NB4 (cell line): ENCODE results near the gene CDKL4.

Experiments used
- DNase-seq: peaks from one replicate; pipeline ENCODE4 v3.0.0; 2010; ENCODE audit warnings: low read depth
- H3K4me3 ChIP-seq: one replicate; pipeline ENCODE4 v1.5.1; 2011; ENCODE audit warnings: mild to moderate bottlenecking, low read depth, low read length, moderate library complexity
- MYC ChIP-seq: IDR thresholded peaks from 2 replicates; pipeline ENCODE4 v1.6.1; 2011; ENCODE audit warnings: low read depth, low read length
- POLR2A ChIP-seq: IDR thresholded peaks from 2 replicates; pipeline ENCODE4 v1.6.1; 2011; ENCODE audit warnings: mild to moderate bottlenecking; ENCODE audit not compliant: insufficient read length; ENCODE audit errors: extremely low read depth
- TF ChIP-seq, protein P1 (sequence below): IDR thresholded peaks from one replicate; pipeline ENCODE4 v1.5.1; 2012; ENCODE audit warnings: low read depth, low read length
- TF ChIP-seq, protein P2 (sequence below): IDR thresholded peaks from 2 replicates; pipeline ENCODE4 v1.6.1; 2011; ENCODE audit warnings: low read depth, low read length

CDKL4 gene

DNA sequence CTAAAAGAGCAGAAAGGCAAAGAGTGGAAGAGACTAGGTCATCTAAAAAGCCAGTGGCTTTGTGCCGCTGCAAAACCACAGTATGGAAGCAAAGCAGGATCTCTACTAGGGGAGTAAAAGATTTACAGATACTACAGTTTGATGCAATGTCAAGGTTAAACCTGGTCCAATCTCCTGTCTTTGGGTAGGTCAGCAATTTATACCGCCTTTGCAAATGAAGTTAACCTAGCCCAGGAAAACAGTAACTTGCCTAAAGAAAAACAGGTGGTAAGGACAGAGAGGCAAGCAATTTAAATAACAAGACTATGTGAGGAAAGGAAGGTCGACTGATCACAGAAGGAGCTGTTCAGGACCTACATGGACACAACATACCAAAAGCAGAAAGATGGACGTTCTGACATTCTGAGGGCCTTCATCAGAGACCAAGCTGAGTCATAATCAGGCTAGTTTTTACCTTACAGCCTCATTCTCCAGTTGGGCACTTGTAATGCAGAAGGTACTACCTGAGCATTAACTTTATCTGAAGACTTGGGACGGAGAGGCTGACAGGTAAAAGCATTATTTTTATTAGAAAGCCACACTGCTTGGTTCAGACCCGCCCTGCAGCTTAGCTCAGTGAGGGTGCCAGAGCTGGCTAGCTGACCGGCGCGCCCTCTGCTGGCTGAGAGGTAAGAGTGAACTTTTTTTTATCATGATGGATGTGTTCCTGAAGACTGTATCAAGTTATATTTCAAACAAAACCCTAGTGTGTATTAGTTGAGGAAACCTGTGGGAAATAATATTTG lies 15.9 kb downstream of the CDKL4 start:
- H3K4me3 ChIP-seq: no peak overlapping the region
- no peak for TF ChIP-seq MYC
- TF ChIP-seq, protein P1, sequence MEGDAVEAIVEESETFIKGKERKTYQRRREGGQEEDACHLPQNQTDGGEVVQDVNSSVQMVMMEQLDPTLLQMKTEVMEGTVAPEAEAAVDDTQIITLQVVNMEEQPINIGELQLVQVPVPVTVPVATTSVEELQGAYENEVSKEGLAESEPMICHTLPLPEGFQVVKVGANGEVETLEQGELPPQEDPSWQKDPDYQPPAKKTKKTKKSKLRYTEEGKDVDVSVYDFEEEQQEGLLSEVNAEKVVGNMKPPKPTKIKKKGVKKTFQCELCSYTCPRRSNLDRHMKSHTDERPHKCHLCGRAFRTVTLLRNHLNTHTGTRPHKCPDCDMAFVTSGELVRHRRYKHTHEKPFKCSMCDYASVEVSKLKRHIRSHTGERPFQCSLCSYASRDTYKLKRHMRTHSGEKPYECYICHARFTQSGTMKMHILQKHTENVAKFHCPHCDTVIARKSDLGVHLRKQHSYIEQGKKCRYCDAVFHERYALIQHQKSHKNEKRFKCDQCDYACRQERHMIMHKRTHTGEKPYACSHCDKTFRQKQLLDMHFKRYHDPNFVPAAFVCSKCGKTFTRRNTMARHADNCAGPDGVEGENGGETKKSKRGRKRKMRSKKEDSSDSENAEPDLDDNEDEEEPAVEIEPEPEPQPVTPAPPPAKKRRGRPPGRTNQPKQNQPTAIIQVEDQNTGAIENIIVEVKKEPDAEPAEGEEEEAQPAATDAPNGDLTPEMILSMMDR: peak; percentile 68

DNA sequence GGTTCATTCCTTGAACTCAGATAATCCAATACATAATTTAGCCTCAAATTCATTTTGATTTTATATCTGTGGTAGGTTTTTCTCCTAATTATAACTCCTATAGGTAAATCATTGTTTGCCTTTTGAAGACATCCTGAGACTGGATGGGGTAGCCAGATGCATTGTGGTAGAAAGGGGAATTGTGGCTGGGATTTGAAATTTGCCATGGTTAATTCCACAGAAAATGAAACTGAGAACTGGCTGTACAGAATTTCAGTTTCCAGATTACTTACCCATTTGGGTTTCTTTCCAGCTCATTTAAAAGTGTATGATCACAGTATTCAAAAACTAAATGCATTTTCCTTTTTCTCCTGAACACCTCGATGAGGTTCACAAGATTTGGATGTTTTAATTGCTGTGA lies 18.2 kb downstream of the CDKL4 start:
- no peak overlapping the region for H3K4me3 ChIP-seq
- DNase-seq: no peak
- TF ChIP-seq MYC (no peak), POLR2A (no peak)
- TF ChIP-seq, protein P1: no peak
- TF ChIP-seq, protein P2, sequence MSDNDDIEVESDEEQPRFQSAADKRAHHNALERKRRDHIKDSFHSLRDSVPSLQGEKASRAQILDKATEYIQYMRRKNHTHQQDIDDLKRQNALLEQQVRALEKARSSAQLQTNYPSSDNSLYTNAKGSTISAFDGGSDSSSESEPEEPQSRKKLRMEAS: no peak

More for the DNA sequence above, 15.9 kb downstream of the CDKL4 start:
- DNase-seq: peak; percentile 82

DNA sequence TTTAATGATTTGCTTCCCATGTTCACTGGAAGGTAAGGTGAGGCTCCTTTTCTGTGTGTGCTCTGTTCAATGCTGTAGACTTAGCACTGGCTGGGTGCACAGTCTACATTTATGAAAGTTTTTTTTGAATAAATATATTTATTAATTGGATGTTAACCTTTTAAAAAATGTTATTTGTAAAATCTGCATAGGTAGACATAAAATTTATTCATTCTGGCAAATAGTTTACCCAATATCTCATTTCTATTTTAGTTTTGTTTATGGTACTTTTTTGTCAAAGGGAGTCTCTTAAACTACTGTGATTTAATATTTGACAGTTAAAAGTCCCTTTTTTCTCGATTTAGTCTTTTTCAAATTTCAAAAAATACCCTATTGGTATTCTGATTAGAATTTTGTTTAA lies 19.9 kb downstream of the CDKL4 start:
- no peak for DNase-seq
- TF ChIP-seq POLR2A: no peak
- TF ChIP-seq, protein P1: no peak
- TF ChIP-seq MYC: no peak
- no peak overlapping the region for H3K4me3 ChIP-seq

DNA sequence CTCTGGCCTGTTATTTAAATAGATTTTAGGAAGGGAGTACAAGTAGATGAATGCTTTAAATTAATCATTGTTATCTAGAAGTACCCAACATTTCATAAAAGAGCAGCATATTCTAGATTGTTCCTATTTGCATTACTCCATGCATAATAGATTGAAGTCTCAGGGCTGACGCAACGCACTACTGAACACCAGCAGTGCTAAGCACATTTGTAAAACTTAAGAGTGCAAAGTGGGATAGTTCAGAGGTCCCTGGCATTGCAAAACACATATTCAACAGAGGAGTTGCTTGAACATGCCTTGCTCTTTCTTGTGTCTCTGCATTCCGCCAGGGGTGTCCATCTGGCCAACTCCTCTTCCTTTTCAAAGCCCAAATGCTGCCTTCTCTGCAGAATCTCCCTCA lies 22.3 kb downstream of the CDKL4 start:
- no peak overlapping the region for H3K4me3 ChIP-seq
- TF ChIP-seq MYC (no peak), POLR2A (no peak)
- TF ChIP-seq, protein P2: no peak
- TF ChIP-seq, protein P1: no peak
- no peak for DNase-seq

DNA sequence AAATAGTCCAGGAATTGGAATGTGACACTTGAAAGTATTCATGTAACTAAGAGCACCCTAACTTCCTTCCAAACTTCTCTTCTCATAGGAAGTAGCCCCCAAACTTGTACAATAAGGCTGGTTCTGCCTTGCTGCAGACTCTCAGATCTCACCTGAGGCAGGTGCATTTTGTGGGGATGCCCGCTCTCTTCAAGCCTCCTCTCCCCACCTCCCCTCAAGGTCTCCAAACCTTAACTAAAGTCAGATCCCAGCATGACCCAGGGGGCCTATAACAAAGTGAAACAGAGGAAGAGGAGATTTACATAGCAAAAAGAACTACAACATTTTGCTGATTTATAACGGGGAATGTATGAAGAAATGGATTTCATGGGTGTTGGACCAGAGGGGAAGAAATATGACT lies 23.6 kb downstream of the CDKL4 start:
- no peak overlapping the region for H3K4me3 ChIP-seq
- TF ChIP-seq, protein P2: no peak
- TF ChIP-seq, protein P1: no peak
- TF ChIP-seq MYC (no peak), POLR2A (no peak)
- no peak for DNase-seq

DNA sequence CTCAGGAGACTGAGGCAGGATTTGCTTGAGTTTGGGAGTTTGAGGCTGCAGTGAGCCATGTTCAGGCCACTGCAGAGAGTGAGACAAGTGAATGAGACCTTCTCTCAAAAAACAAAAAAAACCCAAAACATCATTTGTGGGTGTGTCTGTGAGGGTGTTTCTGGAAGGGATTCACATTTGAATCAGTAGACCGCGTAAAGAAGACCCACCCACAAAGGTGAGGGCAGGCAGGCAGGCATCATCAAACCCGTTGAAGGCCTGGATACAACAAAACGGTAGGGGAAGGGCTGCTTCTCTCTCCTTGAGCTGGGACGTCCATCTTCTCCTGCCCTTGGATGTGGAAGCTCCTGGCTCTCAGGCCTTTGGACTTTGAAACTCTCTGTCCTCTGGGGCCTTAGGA lies 25.4 kb downstream of the CDKL4 start:
- no peak for DNase-seq
- no peak overlapping the region for H3K4me3 ChIP-seq
- TF ChIP-seq, protein P1: no peak
- no peak for TF ChIP-seq POLR2A
